Smooth muscle cell (in vitro differentiated cells): Measurements from ENCODE around the gene BORCS6. TPM values are rescaled to one million over a fixed set of nuclear protein-coding genes. Genes with fewer than 3 reads are reported as not detected.

ENCODE experiments used
- DNase-seq: peaks from one replicate; lab custom pipeline; 2025; ENCODE audit not compliant: unreplicated experiment; lab: John Stamatoyannopoulos, UW
- H2AFZ ChIP-seq: fragments of 200-600 bp; sonication (generic); 2 replicates; pipeline ENCODE4 v1.6.0; 2016; ENCODE audit warnings: antibody characterized with exemption, low read depth, mild to moderate bottlenecking
- H3F3A ChIP-seq: fragments of 200-600 bp; sonication (generic); 2 replicates; pipeline ENCODE4 v1.6.0; 2017; ENCODE audit warnings: antibody characterized with exemption, low read depth
- H3K27ac ChIP-seq: fragments of 200-600 bp; sonication (generic); 2 replicates; pipeline ENCODE4 v1.5.1; 2016; ENCODE audit warnings: low read depth, mild to moderate bottlenecking
- H3K27me3 ChIP-seq: fragments of 200-600 bp; sonication (generic); 2 replicates; pipeline ENCODE4 v1.6.1; 2016; ENCODE audit warnings: low read depth, mild to moderate bottlenecking
- H3K36me3 ChIP-seq: fragments of 200-600 bp; sonication (generic); 2 replicates; pipeline ENCODE4 v1.5.1; 2016; ENCODE audit warnings: low read depth
- H3K4me1 ChIP-seq: fragments of 200-600 bp; sonication (generic); 2 replicates; pipeline ENCODE4 v1.5.1; 2016; ENCODE audit warnings: low read depth
- H3K4me2 ChIP-seq: fragments of 200-600 bp; sonication (generic); 2 replicates; pipeline ENCODE4 v1.6.0; 2016; ENCODE audit warnings: mild to moderate bottlenecking
- H3K4me3 ChIP-seq: fragments of 200-600 bp; sonication (generic); 2 replicates; pipeline ENCODE4 v1.5.1; 2016; ENCODE audit warnings: mild to moderate bottlenecking
- H3K79me2 ChIP-seq: fragments of 200-600 bp; sonication (generic); 2 replicates; pipeline ENCODE4 v1.6.0; 2016; ENCODE audit warnings: low read depth, mild to moderate bottlenecking
- H3K9ac ChIP-seq: fragments of 200-600 bp; sonication (generic); 2 replicates; pipeline ENCODE4 v1.6.0; 2016; ENCODE audit warnings: low read depth
- H3K9me3 ChIP-seq: fragments of 200-600 bp; sonication (generic); replicated peaks from 2 replicates; pipeline ENCODE4 v1.5.1; 2016; ENCODE audit warnings: low read depth
- H4K20me1 ChIP-seq: fragments of 200-600 bp; sonication (generic); 2 replicates; pipeline ENCODE4 v1.6.0; 2016; ENCODE audit warnings: low read depth
- CTCF ChIP-seq: fragments of 200-600 bp; sonication (generic); IDR thresholded peaks from 2 replicates; pipeline ENCODE4 v1.5.1; 2017; ENCODE audit warnings: borderline replicate concordance, mild to moderate bottlenecking, antibody characterized with exemption; ENCODE audit not compliant: insufficient read depth, poor library complexity, severe bottlenecking
- WGBS: methylation state at CpG from one replicate; pipeline ENCODE4 v1.1.7; 2016; ENCODE audit warnings: low lambda C conversion rate; 5-methylcytosine and 5-hydroxymethylcytosine counted together
- polyA plus RNA-seq: library from polyadenylated mRNA; unstranded; fragments of >200 nt; fragmentation: Nextera tagmentation; extraction: Ambion mirVana; gene quantifications from 2 replicates; pipeline ENCODE4 v1.2.1, GENCODE V29; 2016
- total RNA-seq: library from RNA; depleted of rRNA; stranded (reverse); fragments of >200 nt; gene quantifications from 2 replicates; pipeline ENCODE4 v1.2.3, GENCODE V29; 2014

The BORCS6 gene
- total and polyA plus RNA-seq, 2 experiments from 2014 or later = 3.2 to 6.3 TPM

GRCh38 chr17:8204761-8205555 is 15.0 kb upstream of the BORCS6 start:
- Histone ChIP-seq H3K27me3 (no peaks in the 10 kb centered on the region), H3K36me3 (no peaks in the 10 kb centered on the region), H2AFZ (no peak overlapping the region), H3K4me2 (no peak overlapping the region), H3K4me3 (no peak overlapping the region), H3K9me3 (no peaks in the 10 kb centered on the region), H3F3A (no peaks in the 10 kb centered on the region), H4K20me1 (no peaks in the 10 kb centered on the region), H3K9ac (no peak overlapping the region), H3K27ac (no peak overlapping the region), H3K4me1 (peaks cover 8% of the 10 kb centered on the region), H3K79me2 (peaks cover 22% of the 10 kb centered on the region)
- TF ChIP-seq CTCF = no peak
- 95% methylated on average over 19 of the region's 19 CpGs for WGBS
- no peak for DNase-seq

- WGBS = 29% methylated on average over 12 of the region's 12 CpGs
- no peak for TF ChIP-seq CTCF
- peaks cover 12% of the 10 kb centered on the region for H3K4me1 ChIP-seq
- H3K36me3 ChIP-seq = no peaks in the 10 kb centered on the region
- peak overlapping the region; percentile 83 for H2AFZ ChIP-seq
- H3K9ac ChIP-seq = no peak overlapping the region
- peaks cover 15% of the 10 kb centered on the region for H4K20me1 ChIP-seq
- peak overlapping the region; percentile 22 for H3K27ac ChIP-seq
- peak; percentile 3 for DNase-seq
- no peaks in the 10 kb centered on the region for H3K9me3 ChIP-seq
- H3F3A ChIP-seq = peaks cover 5% of the 10 kb centered on the region
- H3K79me2 ChIP-seq = no peaks in the 10 kb centered on the region
- peak overlapping the region; percentile 68 for H3K4me2 ChIP-seq
- peak overlapping the region; percentile 31 for H3K4me3 ChIP-seq
- H3K27me3 ChIP-seq = no peaks in the 10 kb centered on the region
Observed at GRCh38 chr17:8192070-8192815, 2.3 kb upstream of the BORCS6 start.

- peaks cover 19% of the 10 kb centered on the region for H4K20me1 ChIP-seq
- no peak overlapping the region for H3K27ac ChIP-seq
- no peak for TF ChIP-seq CTCF
- H3K9me3 ChIP-seq = no peaks in the 10 kb centered on the region
- H3K79me2 ChIP-seq = no peaks in the 10 kb centered on the region
- DNase-seq = no peak
- peak overlapping the region; percentile 75 for H3K4me3 ChIP-seq
- H3F3A ChIP-seq = peaks cover 17% of the 10 kb centered on the region
- 42% methylated on average over 6 of the region's 6 CpGs for WGBS
- peak overlapping the region; percentile 19 for H2AFZ ChIP-seq
- H3K4me1 ChIP-seq = peaks cover 12% of the 10 kb centered on the region
- H3K9ac ChIP-seq = no peak overlapping the region
- peak overlapping the region; percentile 78 for H3K4me2 ChIP-seq
- H3K36me3 ChIP-seq = no peaks in the 10 kb centered on the region
- no peaks in the 10 kb centered on the region for H3K27me3 ChIP-seq
Observed at GRCh38 chr17:8190506-8190905, 526 bp upstream of the BORCS6 start.
